Measurements from ENCODE around the gene OASL. TPM values are rescaled to one million over a fixed set of nuclear protein-coding genes. Genes with fewer than 3 reads are reported as not detected.

The OASL gene, protein sequence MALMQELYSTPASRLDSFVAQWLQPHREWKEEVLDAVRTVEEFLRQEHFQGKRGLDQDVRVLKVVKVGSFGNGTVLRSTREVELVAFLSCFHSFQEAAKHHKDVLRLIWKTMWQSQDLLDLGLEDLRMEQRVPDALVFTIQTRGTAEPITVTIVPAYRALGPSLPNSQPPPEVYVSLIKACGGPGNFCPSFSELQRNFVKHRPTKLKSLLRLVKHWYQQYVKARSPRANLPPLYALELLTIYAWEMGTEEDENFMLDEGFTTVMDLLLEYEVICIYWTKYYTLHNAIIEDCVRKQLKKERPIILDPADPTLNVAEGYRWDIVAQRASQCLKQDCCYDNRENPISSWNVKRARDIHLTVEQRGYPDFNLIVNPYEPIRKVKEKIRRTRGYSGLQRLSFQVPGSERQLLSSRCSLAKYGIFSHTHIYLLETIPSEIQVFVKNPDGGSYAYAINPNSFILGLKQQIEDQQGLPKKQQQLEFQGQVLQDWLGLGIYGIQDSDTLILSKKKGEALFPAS
- 2.5 to 4.1 TPM (median 3.3 TPM) in 5 replicates for total RNA-seq (2022; extraction: Qiagen RNA extraction)

DNA sequence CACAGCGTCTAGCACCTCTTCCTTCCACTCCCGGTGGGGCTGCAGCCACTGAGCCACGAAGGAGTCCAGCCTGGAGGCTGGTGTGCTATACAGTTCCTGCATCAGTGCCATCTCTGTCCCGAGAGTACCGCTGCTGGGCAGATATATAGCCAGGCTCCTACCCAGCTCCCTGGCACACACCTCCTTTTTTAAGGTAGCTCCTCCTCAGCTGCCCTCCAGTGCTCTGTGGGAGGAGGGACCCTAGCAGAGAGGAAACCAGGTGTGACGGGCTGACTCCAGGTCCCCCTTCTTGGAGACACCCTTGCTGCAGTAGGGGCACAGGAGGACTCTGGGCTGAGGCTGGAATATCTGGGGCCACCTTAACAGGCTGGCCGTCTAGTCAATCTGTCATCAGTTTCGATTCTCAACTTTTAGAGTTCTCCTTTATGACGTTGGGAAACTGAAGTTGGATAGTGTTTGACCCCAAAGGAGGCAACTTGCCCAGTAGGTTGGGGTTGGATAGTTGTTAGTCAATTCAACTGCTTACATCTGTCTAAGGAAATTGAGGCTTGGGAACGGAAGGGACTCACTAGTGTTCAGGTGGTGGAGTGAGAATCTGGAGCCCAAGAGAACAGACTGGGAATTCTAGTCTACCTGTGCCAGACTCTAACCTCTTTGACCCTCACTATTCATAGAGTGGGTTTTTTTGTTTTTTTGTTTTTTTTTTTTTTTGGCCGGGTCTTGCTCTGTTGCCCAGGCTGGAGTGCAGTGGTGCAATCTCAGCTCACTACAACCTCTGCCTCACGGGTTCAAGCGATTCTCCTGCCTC is at the start of gene OASL:
Gene OASL, minus strand, starts transcription at position 386 of the 808 bp plus-strand sequence. Its CDS starts 275 bp downstream, at position 111.

DNA sequence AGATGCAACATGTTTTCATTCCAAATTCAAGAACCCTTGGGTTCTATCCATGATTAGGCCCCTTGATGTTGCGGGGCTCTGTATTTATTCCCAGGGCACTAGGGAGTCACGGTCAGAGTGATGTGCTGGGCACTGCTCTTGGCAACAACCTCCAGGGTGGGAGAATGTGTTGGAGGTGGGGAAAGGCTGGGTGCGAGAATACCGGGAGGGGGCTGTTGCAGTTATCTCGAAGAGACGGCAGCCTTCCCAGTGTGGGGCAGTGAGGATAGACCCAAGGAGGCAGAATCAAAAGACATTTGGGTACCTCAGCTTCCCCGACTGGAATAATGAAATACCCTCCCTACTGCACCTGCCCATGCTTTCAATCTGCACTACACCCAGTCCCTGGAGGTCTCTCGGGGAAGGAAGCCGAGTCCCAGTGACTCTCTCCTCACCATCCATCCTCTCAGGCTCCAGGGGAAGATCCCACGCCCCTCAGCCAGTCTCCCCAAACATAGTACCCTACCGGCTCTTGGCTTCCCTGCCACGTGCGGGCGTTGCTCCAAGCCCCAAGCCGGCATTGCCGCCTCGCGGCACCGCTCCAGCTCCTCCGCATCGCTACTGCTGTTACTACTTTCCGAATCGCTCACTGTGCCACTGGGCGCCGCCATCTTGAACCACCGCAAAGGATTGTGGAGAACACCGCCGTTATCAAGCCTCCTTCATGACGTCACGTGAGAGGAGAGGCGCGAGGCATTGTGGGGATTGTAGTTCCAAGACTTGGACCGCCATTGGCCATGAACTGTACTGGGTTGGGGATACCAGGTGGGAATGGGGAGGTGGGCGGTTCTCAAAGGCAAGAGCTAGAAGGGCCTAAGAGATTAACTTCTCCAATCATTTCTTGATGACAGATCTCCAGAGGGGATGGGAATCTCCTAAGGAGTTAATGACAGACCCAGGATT is 22.9 kb downstream of the OASL start, which contains the start of gene C12orf43:
Gene C12orf43, minus strand, starts transcription at position 663 of the 942 bp plus-strand sequence. Its CDS starts 13 bp downstream, at position 650.

DNA sequence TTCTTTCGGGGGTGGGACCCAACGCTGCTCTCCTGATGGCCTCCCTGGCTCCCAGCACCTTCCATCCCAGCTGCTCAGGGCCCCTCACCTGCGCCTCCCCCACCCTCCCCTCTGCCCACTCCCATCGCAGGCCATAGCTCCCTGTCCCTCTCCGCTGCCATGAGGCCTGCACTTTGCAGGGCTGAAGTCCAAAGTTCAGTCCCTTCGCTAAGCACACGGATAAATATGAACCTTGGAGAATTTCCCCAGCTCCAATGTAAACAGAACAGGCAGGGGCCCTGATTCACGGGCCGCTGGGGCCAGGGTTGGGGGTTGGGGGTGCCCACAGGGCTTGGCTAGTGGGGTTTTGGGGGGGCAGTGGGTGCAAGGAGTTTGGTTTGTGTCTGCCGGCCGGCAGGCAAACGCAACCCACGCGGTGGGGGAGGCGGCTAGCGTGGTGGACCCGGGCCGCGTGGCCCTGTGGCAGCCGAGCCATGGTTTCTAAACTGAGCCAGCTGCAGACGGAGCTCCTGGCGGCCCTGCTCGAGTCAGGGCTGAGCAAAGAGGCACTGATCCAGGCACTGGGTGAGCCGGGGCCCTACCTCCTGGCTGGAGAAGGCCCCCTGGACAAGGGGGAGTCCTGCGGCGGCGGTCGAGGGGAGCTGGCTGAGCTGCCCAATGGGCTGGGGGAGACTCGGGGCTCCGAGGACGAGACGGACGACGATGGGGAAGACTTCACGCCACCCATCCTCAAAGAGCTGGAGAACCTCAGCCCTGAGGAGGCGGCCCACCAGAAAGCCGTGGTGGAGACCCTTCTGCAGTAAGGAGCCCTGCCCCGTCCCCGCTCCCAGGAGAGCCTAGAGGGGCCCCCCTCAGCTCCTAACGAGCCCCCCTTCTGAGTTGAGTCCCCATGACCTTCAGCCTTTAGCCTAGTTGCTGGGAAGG is 60.5 kb downstream of the OASL start, which contains the start of gene HNF1A:
Gene HNF1A, plus strand, starts transcription at position 248 of the 924 bp plus-strand sequence. Its CDS starts 226 bp downstream, at position 474.

Other genes starting within 250 kb of the OASL start
- 42.3 to 60.8 TPM (median 47.4 TPM) in 5 replicates for gene SPPL3, start 134.9 kb downstream of the OASL start, total RNA-seq (2022; extraction: Qiagen RNA extraction)
- 4.0 to 5.5 TPM (median 5.1 TPM) in 5 replicates for gene HNF1A, start 60.7 kb downstream of the OASL start, total RNA-seq (2022; extraction: Qiagen RNA extraction)
- 22.6 to 24.4 TPM (median 24.0 TPM) in 5 replicates for gene C12orf43, start 22.8 kb downstream of the OASL start, total RNA-seq (2022; extraction: Qiagen RNA extraction)
- gene P2RX7, start 93.6 kb upstream of the OASL start, total RNA-seq (2022; extraction: Qiagen RNA extraction), result not detected in 5 replicates
- gene P2RX4, start 170.9 kb upstream of the OASL start, total RNA-seq (2022; extraction: Qiagen RNA extraction), result 15.9 to 18.9 TPM (median 18.2 TPM) in 5 replicates

Data from A549 treated with Mapracorat at 1 μM for 4 hours (cell line).